Measurements from ENCODE around the gene NODAL.

Gene NODAL

DNA sequence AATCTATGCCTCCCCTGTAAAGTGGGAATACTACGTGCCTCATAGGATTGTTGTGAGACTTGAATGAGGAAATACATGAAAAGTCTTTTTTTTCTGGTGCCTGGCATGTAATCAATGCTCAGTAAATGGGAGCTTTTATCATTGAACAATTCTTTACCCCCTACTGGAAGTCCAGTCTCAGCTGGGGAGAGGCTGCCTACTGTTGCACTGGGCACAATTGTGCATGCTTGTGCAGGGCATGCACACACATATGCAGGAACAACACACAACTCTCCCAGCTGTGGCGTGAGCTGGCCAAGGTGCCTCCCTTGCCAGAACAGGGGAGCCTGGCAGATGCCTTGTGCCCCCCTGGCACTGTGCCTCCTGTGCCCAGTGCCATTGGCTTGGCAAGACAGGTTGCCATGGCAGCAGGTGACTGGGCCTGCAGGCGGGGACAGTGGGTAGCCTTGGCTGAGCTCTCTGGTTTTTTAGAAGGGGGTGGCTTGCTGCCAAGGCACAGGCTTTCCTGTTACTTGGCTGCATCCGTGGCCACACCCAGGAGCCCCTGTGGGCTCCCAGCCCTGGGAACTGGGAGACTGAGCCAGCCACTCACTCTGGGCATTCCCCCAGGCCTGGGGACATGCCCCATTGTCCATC lies 21.0 kb upstream of the NODAL start:
- no peak for DNase-seq

- peak in 5 of 6 experiments; percentile 3 to 47 (median 31) for DNase-seq
Observed at GRCh38 chr10:70461397-70462348, 20.2 kb upstream of the NODAL start.

- DNase-seq, result no peak
Observed at GRCh38 chr10:70459774-70460490, 18.5 kb upstream of the NODAL start.

DNA sequence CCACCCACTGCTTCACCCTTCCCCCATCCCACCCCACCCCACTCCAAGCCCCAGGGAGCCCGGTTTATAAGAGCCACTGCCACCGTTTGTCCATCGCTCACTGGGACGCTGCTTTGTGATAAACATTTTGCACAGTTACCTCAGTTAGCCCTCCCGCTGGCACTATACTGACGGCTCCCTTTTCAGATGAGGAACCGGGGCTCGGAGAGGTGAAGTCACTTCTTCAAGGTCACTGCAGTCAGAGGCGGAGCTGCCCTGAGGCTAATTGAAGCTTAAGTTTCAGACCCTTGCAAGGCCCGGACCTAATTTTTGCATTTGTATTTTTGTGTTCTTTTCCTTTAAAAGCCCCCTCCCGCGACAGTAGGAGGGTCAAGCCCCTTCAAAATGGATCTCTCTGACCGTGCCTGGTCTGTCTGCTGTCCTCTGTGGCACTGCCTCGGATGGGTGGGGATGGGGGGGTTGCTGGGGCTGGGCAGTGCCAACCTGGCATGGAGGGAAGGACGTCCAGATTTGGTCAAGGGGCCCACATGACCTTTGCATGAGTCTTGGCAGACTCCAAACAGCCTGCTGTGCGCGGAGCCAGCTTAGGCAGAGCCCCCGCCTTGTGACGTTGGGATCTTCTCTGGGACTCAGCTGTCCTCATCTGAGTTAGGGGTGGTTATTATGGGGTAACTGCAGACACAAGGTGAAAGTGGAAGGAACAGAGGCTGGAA lies 17.7 kb upstream of the NODAL start:
- no peak for DNase-seq

DNA sequence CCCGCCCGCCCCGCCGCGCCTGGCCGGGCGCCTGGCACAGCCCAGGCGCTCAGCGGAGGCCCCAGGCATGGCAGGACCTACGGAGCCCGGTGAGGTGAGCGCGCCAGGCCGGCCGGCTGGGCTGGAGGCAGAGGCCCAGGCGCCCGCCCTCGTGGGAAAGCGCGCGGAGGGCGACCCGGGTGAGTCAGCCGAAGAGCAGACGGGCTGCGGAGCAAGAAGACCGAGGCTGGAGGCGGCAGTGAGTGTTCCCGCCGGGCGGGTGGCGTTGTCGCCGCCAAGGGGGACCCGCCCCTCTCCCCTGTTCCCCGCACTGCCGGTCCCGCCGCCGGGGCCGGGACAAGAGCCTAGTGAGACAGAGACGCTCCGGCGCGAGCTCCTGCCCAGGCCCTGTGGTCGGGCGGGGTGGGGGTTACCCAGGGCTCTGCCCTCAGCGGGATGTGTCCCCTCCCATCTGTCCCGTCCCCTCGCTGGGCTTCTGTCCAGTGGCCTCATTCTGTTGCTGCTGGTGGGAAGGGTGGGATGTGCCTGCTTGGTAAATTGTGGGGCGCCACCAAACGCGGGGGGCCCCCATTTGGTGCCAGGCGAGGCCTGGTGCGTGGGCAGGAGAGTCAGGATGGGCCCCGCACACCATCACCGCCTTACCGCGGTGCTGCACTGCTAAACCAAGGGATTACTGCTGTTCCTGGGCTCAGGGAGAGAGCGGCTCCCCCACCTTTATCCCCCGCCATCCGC lies 17.0 kb upstream of the NODAL start:
- no peak for DNase-seq

DNA sequence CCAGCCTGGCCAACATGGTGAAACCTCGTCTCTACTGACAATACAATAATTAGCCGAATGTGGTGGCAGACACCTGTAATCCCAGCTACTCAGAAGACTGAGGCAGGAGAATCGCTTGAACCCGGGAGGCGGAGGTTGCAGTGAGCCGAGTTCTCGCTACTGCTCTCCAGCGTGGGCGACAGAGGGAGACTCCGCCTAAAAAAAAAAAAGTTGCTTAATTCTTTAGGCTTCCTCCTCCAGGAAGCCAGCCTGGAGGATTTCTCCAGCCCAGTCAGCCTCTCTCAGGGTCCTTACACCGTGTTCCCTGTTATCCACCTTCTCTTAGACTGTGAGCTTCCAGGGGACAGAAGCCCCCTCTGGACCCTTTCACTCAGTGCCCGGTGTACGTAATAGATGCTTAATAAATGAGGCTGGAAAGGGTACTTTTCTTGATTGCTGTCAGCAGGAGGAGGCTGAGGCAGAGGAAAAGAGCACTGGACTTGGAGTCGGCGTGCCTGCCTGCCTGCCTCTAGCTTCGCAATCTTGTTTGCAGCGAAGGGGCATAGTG lies 16.4 kb upstream of the NODAL start:
- DNase-seq, result no peak

DNA sequence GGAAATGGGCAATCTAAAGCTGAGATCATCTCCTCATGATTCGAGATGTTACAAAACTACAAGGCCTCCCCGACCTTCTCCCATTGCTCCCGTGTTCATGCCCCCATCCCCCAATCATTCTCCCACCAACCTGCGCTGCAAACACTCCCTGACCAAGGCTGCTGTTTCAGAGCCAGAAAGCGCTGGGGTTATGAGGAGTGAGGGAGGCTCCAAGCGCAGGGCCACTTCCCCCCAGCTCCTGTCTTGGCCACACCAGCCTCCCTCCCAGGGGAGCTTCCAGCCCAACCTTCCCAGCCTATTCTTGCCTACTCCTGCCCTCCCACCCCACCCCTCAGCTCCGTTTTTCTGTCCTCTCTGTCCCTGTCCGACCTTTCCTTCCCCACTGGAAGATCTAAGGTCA lies 14.7 kb upstream of the NODAL start:
- DNase-seq, result no peak

DNA sequence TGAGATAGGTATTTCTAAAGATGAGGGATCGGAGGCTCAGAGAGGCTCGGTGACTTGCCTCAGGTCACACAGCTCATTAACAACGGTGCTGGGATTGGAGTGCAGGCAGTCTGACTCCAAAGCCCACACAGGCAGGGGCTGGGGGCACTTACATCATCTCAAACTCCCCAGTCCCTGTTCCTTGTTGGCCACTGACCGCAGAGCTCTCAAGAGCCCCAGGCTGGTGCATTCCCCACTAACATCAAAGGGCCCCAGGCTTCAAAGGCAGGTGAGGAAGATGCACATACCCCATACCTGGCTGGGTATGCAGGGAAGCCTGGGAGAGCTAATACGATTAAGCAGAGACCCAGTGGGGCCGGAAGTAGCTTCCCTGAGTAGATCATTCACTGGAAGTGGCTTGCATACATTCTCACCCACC lies 13.7 kb upstream of the NODAL start:
- no peak for DNase-seq

DNA sequence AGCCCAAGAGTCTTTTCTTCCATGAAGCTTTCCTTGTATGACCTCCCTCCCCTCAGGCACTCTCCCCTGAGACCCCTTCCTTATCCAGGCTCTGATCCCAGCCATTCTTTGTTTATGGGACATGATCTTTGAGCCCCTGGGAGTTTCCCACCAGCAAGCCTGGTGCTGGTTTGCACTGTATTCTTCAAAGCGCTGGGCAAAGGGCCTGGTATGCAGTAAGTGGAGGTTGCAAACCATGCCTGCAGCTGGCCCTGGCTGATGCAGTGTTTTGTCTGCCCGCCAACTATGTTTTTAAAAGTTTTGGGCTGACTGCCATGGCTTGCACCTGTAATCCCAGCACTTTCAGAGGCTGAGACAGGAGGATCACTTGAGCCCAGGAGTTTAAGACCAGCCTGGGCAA lies 6.8 kb upstream of the NODAL start:
- DNase-seq, result no peak

DNA sequence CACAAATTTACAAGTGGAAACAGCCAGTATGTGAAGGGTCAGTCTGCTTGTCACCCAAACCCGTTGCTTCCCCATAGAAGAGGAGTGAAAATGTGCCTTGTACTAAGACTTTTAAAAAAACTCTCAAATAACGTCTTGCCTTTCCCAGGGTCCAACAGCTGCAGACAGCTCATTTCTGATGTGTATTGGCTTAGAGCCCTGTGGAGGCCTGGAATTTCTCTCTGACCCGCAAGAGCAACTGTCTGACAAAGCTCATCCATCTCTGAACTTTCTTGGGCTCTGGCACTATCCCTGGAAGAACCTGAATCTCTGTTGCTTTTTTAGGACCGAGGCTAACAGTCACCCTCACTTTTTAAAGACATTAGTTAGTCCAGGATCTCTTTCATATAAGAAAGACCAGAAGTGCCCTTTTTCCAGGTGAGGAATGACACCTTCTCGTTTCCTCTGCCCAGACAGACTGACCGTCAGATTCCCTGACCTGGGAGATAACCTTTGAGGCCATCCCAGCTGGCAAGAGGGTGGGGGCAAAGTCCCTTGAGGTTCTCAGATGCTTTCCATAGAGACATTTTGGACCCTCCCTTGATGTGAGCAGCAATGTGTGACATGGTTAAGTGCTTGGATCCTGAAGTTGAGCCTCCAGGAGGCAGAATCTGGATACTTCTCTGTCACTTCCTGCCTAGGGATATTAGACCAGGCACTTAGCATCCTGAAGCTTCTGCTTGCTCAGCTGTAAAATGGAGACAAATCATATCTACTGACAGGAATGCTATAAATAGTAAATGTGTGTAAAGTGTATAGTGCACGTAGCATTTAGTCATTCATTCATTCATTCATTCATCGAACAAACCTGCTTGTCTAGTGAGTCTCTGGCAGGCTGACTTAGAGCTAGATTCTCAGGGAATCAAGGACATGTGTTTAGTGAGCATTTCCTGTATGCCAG lies 4.5 kb upstream of the NODAL start:
- DNase-seq, result no peak

DNA sequence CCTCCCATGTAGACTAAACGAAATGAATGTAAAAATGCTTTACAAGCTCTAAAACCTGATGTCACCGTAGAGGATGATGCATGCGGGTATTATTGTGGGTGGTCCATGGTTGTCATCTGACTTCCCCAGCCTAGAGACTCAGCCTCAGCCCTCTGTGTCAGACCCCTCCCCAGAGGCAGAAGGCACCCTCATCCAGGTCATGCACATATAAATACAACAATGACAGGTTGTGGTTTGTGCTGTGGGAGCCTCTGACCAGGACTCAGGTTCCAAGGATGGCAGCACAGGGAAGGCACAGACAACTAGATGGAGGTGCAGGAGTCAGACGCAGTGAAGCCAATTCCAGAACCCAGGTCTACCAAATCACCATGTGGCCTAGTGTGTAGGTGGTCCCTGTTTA lies 3.3 kb upstream of the NODAL start:
- DNase-seq, result no peak

DNA sequence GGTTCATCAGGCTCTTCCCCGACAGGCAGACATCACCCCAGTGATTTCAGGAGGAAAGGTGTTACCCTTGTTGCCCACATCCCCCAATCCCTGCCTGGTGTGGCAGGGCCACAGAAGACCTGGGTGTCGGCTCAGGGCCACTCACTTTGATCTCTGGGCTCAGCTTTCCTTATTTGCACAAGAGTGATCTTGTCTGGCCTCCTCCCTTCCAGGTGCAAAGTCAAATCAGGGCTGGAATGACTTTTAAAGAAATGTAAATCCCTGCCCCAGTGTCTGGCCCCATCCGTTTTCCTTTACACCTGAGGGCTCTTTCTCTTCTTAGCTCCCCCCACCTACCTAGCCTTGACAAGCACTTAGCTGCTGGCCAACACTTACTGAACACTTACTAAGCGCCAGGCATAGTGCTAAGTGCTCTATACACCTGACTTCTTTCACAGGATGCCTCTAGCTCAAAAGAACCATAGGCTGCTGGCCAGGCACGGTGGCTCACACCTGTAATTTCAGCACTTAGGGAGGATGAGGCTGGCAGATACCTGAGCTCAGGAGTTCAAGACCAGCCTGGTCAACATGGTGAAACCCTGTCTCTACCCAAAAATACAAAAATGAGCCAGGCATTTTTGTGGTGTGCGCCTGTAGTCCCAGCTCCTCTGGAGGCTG lies 979 bp upstream of the NODAL start:
- no peak for DNase-seq

- peak in 1 of 6 experiments; percentile 6 for DNase-seq
Observed at GRCh38 chr10:70441895-70442309, 421 bp upstream of the NODAL start.

- DNase-seq, result peak in 2 of 6 experiments; percentile 13 to 15
Observed at GRCh38 chr10:70440296-70441160, 953 bp downstream of the NODAL start.

DNA sequence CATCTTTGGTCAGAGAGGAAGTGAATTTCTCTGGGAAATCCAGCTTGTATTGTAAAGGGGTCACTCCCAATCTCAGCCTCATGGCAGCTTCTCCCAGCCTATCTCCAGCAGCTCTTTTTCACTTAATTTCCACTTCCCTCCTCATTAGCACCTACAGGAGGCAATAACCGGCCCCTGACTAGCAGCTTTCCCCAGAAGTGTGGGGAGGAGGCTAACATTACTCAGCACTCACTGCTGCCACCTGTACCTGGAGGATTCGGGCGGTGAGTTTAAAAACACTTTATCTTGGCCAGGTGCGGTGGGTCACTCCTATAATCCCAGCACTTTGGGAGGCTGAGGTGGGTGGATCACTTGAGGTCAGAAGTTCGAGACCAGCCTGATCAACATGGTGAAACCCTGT lies 3.8 kb downstream of the NODAL start:
- DNase-seq, result no peak

DNA sequence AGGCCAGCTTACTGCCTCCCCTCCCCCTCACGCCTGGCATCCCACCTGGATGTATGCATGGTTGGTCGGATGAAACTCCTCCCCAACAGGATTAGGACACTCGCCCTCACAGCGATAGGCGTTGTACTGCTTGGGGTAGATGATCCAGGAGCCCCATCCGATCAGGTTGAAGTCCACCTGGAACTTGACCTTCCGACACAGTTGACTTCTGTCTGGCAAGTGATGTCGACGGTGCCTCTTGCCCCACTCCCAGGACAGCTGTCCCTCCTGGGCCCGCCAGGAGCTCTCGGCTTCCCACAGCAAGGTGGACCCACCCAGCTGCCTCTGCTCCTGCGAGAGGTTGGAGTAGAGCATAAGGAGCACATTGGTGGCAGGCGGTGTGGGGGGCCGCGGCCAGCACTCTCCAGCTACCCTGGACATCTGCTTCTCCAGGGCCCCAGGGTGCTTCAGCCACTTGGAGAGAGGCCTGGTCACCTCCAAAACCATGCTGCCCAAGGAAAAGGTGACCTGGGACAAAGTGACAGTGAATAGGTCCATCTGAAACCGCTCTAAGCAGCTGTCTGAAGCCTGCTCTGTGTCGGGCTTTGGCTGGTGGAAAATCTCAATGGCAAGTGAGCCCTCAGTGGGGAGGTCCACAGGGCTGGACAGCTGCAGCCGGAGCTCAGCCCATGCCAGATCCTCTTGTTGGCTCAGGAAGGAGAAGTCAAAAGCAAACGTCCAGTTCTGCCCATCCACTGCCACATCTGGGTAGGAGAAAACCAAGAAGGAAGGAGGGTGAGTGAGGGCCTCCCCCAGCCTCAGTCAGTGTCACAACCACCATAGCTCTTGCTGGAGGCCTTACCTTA lies 6.0 kb downstream of the NODAL start:
- DNase-seq, result no peak

GRCh38 chr10:70433581-70434280 lies 7.8 kb downstream of the NODAL start:
- DNase-seq, result no peak
